ENCODE data around the gene CEACAM3. TPM values are rescaled to one million over a fixed set of nuclear protein-coding genes. Genes with fewer than 3 reads are reported as not detected.
A peak's percentile ranks its signal among the peaks of the same experiment; 100 is the strongest.

The CEACAM3 gene
- polyA plus RNA-seq, 3 donors, result 5.9 to 11.8 (median 11.3) TPM

- peak overlapping the region; percentile 87 to 95 (median 93) for H3K27ac Mint-ChIP-seq
- H3K9me3 ChIP-seq (replicated peaks in 1 of 2; ENCODE audit: control insufficient read depth in 1 of 2, insufficient read depth in 1 of 2, low read length in 2 of 2), result no peaks in the 10 kb centered on the region
- peaks cover 2 to 6% (median 3%) of the 10 kb centered on the region in 3 donors for H3K27me3 Mint-ChIP-seq (ENCODE audit: low read depth in 3 of 3)
- peak overlapping the region; percentile 58 for H2AFZ ChIP-seq (ENCODE audit: insufficient read depth, low read depth, low read length, poor library complexity, severe bottlenecking)
- no peaks in the 10 kb centered on the region for H3K27me3 ChIP-seq (ENCODE audit: control insufficient read depth in 2 of 2, insufficient read depth in 2 of 2, low read length in 2 of 2)
- H3K4me1 Mint-ChIP-seq, result peaks cover 76% of the 10 kb centered on the region
- intact Hi-C loops (cut with micrococcal nuclease), result no loop called here
- H3K4me2 ChIP-seq (replicated peaks; ENCODE audit: extremely low read depth, low read length, poor library complexity, severe bottlenecking), result peak overlapping the region; percentile 67
- peak overlapping the region; percentile 65 to 84 for H3K4me3 Mint-ChIP-seq
- WGBS (ENCODE audit: insufficient coverage), result 8% methylated on average over 10 of the region's 16 CpGs
- no peak for TF ChIP-seq CTCF (IDR thresholded peaks at IDR 0.05)
- H3K4me1 ChIP-seq (ENCODE audit: control insufficient read depth in 1 of 2, insufficient read depth in 2 of 2, low read length in 2 of 2), result peaks cover 72 to 75% of the 10 kb centered on the region in 2 donors
- peak overlapping the region; percentile 10 for H3K9ac ChIP-seq (ENCODE audit: insufficient read depth, low read length, poor library complexity, severe bottlenecking)
- H3K4me3 ChIP-seq (replicated peaks in 1 of 3; ENCODE audit: low read depth in 2 of 3, low read length in 3 of 3), result peak overlapping the region in 1 of 3 experiments; percentile 65
- H3K9me3 Mint-ChIP-seq, result peaks cover 0 to 3% (median 0%) of the 10 kb centered on the region in 7 donors
- H4K20me1 ChIP-seq (ENCODE audit: insufficient read depth, low read length), result no peaks in the 10 kb centered on the region
- no peaks in the 10 kb centered on the region for H3K79me2 ChIP-seq (ENCODE audit: insufficient read depth, low read length)
- H3K27ac ChIP-seq (ENCODE audit: low read depth in 1 of 2, low read length in 2 of 2), result peak overlapping the region; percentile 88
- DNase-seq, result peak; percentile 69 to 74 (median 71)
- H3K36me3 ChIP-seq (replicated peaks in 1 of 2; ENCODE audit: control insufficient read depth in 1 of 2, insufficient read depth in 2 of 2, low read length in 2 of 2), result no peaks in the 10 kb centered on the region
- peaks cover 13 to 39% of the 10 kb centered on the region in 2 donors for H3K36me3 Mint-ChIP-seq
These were observed 12.5 kb downstream of the CEACAM3 start for GRCh38 chr19:41808663-41809566.

- Histone ChIP-seq H3K4me1 (ENCODE audit: control insufficient read depth in 1 of 2, insufficient read depth in 2 of 2, low read length in 2 of 2) (peaks cover 59 to 61% of the 10 kb centered on the region in 2 donors), H3K4me3 (replicated peaks in 1 of 3; ENCODE audit: low read depth in 2 of 3, low read length in 3 of 3) (peak overlapping the region in 1 of 3 experiments; percentile 60), H3K9me3 (replicated peaks in 1 of 2; ENCODE audit: control insufficient read depth in 1 of 2, insufficient read depth in 1 of 2, low read length in 2 of 2) (no peaks in the 10 kb centered on the region), H3K79me2 (ENCODE audit: insufficient read depth, low read length) (no peaks in the 10 kb centered on the region), H3K4me2 (replicated peaks; ENCODE audit: extremely low read depth, low read length, poor library complexity, severe bottlenecking) (peak overlapping the region; percentile 60), H2AFZ (ENCODE audit: insufficient read depth, low read depth, low read length, poor library complexity, severe bottlenecking) (no peak overlapping the region), H3K36me3 (replicated peaks in 1 of 2; ENCODE audit: control insufficient read depth in 1 of 2, insufficient read depth in 2 of 2, low read length in 2 of 2) (no peaks in the 10 kb centered on the region), H4K20me1 (ENCODE audit: insufficient read depth, low read length) (no peaks in the 10 kb centered on the region), H3K27me3 (ENCODE audit: control insufficient read depth in 2 of 2, insufficient read depth in 2 of 2, low read length in 2 of 2) (no peaks in the 10 kb centered on the region), H3K9ac (ENCODE audit: insufficient read depth, low read length, poor library complexity, severe bottlenecking) (peak overlapping the region; percentile 53), H3K27ac (ENCODE audit: low read depth in 1 of 2, low read length in 2 of 2) (peak overlapping the region; percentile 88)
- Mint-ChIP-seq H3K4me1 (peaks cover 68% of the 10 kb centered on the region), H3K27me3 (ENCODE audit: low read depth in 3 of 3) (peaks cover 2 to 6% (median 3%) of the 10 kb centered on the region in 3 donors), H3K9me3 (peaks cover 0 to 3% (median 0%) of the 10 kb centered on the region in 7 donors), H3K36me3 (peaks cover 13 to 39% of the 10 kb centered on the region in 2 donors), H3K4me3 (no peak overlapping the region), H3K27ac (peak overlapping the region; percentile 89 to 97 (median 94))
- WGBS (ENCODE audit: insufficient coverage), result 67% methylated on average over 4 of the region's 4 CpGs
- DNase-seq, result no peak
- intact Hi-C loops (cut with micrococcal nuclease), result loop anchor here in 1 of 2 donors (1.0 to 2.0 kb wide), 2 partner anchors 9 to 14 kb away; partner anchors contain the start of gene CEACAM3
- TF ChIP-seq CTCF (IDR thresholded peaks at IDR 0.05), result no peak
These were observed 13.9 kb downstream of the CEACAM3 start for GRCh38 chr19:41810301-41810700.
